ENCODE measurements around the gene FCRL3. TPM values are rescaled to one million over a fixed set of nuclear protein-coding genes. Genes with fewer than 3 reads are reported as not detected.
"Not testable (repeated sequence)": the region's sequence is repeated elsewhere in the genome, so short reads cannot be mapped to it uniquely, and the experiment has no call there.

Gene FCRL3, protein sequence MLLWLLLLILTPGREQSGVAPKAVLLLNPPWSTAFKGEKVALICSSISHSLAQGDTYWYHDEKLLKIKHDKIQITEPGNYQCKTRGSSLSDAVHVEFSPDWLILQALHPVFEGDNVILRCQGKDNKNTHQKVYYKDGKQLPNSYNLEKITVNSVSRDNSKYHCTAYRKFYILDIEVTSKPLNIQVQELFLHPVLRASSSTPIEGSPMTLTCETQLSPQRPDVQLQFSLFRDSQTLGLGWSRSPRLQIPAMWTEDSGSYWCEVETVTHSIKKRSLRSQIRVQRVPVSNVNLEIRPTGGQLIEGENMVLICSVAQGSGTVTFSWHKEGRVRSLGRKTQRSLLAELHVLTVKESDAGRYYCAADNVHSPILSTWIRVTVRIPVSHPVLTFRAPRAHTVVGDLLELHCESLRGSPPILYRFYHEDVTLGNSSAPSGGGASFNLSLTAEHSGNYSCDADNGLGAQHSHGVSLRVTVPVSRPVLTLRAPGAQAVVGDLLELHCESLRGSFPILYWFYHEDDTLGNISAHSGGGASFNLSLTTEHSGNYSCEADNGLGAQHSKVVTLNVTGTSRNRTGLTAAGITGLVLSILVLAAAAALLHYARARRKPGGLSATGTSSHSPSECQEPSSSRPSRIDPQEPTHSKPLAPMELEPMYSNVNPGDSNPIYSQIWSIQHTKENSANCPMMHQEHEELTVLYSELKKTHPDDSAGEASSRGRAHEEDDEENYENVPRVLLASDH
- under 1 TPM in 2 of 4 donors, not detected in 2; 0.19 to 0.29 TPM for total RNA-seq

DNA sequence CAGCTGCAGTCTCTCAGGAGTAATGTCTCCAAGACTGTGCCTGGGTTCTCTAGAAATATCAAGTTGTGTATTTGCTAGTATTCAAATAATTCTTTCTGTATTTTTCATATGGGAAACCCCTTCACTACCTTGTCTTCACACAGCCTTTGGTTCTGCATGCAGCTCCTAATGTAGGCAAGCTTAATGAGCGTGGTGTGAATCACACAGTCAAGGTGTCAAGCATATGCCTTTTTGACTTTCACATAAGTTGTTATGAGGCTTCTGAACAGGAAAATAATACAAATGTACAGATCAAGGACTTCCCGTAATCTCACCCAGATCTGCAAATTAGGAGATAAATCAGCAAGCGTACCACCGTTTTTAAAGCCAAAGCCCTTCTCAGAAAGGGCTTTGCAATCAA lies at the start of gene FCRL3:
TSS of gene FCRL3 (minus strand) at position 38 of the 400 bp plus-strand sequence. CDS start 280 bp downstream, outside the sequence.
- no peak for DNase-seq
- no peak within 1 kb of the TSS for H3K27ac ChIP-seq
- no peaks in the 10 kb centered on the region for H3K4me1 ChIP-seq
- 75 to 77% methylated on average over 4 of the region's 4 CpGs for WGBS, 2 donors
- no peak within 1 kb of the TSS for H3K4me3 ChIP-seq
- no peaks in the 10 kb centered on the region for H3K36me3 ChIP-seq
- TF ChIP-seq POLR2A (IDR thresholded peaks at IDR 0.05) = no peak
- TF ChIP-seq, protein P1, sequence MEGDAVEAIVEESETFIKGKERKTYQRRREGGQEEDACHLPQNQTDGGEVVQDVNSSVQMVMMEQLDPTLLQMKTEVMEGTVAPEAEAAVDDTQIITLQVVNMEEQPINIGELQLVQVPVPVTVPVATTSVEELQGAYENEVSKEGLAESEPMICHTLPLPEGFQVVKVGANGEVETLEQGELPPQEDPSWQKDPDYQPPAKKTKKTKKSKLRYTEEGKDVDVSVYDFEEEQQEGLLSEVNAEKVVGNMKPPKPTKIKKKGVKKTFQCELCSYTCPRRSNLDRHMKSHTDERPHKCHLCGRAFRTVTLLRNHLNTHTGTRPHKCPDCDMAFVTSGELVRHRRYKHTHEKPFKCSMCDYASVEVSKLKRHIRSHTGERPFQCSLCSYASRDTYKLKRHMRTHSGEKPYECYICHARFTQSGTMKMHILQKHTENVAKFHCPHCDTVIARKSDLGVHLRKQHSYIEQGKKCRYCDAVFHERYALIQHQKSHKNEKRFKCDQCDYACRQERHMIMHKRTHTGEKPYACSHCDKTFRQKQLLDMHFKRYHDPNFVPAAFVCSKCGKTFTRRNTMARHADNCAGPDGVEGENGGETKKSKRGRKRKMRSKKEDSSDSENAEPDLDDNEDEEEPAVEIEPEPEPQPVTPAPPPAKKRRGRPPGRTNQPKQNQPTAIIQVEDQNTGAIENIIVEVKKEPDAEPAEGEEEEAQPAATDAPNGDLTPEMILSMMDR (IDR thresholded peaks at IDR 0.05) = no peak
- no peaks in the 10 kb centered on the region for H3K9me3 ChIP-seq
- H3K27me3 ChIP-seq = no peaks in the 10 kb centered on the region
- intact Hi-C loops (cut with DNase I) = no loop called here

DNA sequence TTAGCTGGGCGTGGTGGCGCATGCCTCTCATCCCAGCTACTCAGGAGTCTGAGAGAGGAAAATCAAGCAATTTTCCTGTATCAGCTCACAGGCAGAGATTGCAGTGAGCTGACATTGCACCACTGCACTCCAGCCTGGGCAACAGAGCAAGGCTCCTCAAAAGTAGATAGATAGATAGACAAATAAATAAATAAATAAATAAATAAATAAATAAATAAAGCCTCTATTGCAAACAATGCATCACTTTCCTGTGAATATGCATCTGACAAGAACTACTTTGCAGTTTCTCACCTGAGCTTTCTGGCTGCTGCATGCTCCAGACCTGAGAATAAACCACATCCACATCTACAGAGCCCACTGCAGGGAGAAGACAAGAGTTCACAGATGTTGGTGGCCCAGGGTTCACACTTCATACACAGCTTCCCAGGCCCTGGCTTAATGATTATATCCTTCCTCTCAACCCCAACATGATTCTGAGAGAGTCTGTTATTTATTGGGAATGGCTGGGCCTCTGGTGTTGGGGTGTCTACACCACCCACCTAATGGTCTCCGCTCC lies 47.8 kb upstream of the FCRL3 start:
- no peak for TF ChIP-seq POLR2A (IDR thresholded peaks at IDR 0.05)
- TF ChIP-seq, protein P1 (IDR thresholded peaks at IDR 0.05) = no peak
- Histone ChIP-seq H3K27ac (no peak overlapping the region), H3K4me3 (no peak overlapping the region), H3K4me1 (no peaks in the 10 kb centered on the region), H3K9me3 (no peaks in the 10 kb centered on the region), H3K27me3 (no peaks in the 10 kb centered on the region), H3K36me3 (no peaks in the 10 kb centered on the region)
- WGBS, 2 donors = 85 to 94% methylated on average over 3 of the region's 3 CpGs
- no peak for DNase-seq
- intact Hi-C loops (cut with DNase I) = no loop called here

- DNase-seq = no peak
- intact Hi-C loops (cut with DNase I) = no loop called here
- Histone ChIP-seq H3K9me3 (no peaks in the 10 kb centered on the region), H3K27ac (no peak overlapping the region), H3K27me3 (no peaks in the 10 kb centered on the region), H3K4me1 (no peaks in the 10 kb centered on the region), H3K36me3 (no peaks in the 10 kb centered on the region), H3K4me3 (no peak overlapping the region)
- WGBS, 2 donors = 21 to 47% methylated on average over 2 to 5 of the region's 5 CpGs
- no peak for TF ChIP-seq POLR2A (IDR thresholded peaks at IDR 0.05)
- TF ChIP-seq, protein P1 (IDR thresholded peaks at IDR 0.05) = no peak
These were observed 38.8 kb upstream of the FCRL3 start for GRCh38 chr1:157739229-157739901.

- DNase-seq; H3K9me3 ChIP-seq; H3K27me3 ChIP-seq; intact Hi-C loops (cut with DNase I); H3K4me1 ChIP-seq; H3K36me3 ChIP-seq; H3K4me3 ChIP-seq; H3K27ac ChIP-seq: not testable (repeated sequence)
- WGBS, 2 donors = 81 to 82% methylated on average over 5 of the region's 5 CpGs
These were observed 35.4 kb upstream of the FCRL3 start for GRCh38 chr1:157735991-157736390.

GRCh38 chr1:157734321-157734720 lies 33.8 kb upstream of the FCRL3 start:
- no peak for TF ChIP-seq POLR2A (IDR thresholded peaks at IDR 0.05)
- TF ChIP-seq, protein P1 (IDR thresholded peaks at IDR 0.05) = no peak
- Histone ChIP-seq H3K27me3 (no peaks in the 10 kb centered on the region), H3K4me3 (no peak overlapping the region), H3K36me3 (no peaks in the 10 kb centered on the region), H3K9me3 (no peaks in the 10 kb centered on the region), H3K4me1 (no peaks in the 10 kb centered on the region), H3K27ac (no peak overlapping the region)
- 68 to 86% methylated on average over 1 of the region's 1 CpG for WGBS, 2 donors
- no peak for DNase-seq
- intact Hi-C loops (cut with DNase I) = no loop called here
